Activated CD4-positive, alpha-beta T cell treated with anti-CD3 and anti-CD28 coated beads for 24 hours (primary cell): Measurements from ENCODE around the gene CDX2.

Experiments used
- DNase-seq, 2 donors: peaks; one replicate each; pipeline ENCODE4 v3.0.0-alpha.2; 2020; ENCODE audit warnings: low read depth in 2 of 2

Gene CDX2

GRCh38 chr13:27928805-27929753 is 40.0 kb downstream of the CDX2 start:
- no peak for DNase-seq

GRCh38 chr13:27928353-27928804 is 40.7 kb downstream of the CDX2 start:
- no peak for DNase-seq

- no peak for DNase-seq
Observed at GRCh38 chr13:27927444-27928352, 41.4 kb downstream of the CDX2 start.

- DNase-seq = no peak
Observed at GRCh38 chr13:27926644-27927434, 42.3 kb downstream of the CDX2 start.

- no peak for DNase-seq
Observed at GRCh38 chr13:27925220-27925991, 43.7 kb downstream of the CDX2 start.

- DNase-seq = no peak
Observed at GRCh38 chr13:27924529-27925141, 44.5 kb downstream of the CDX2 start.

- DNase-seq = no peak
Observed at GRCh38 chr13:27923794-27924528, 45.2 kb downstream of the CDX2 start.

GRCh38 chr13:27922883-27923612 is 46.1 kb downstream of the CDX2 start:
- no peak for DNase-seq

GRCh38 chr13:27921961-27922882 is 46.9 kb downstream of the CDX2 start:
- no peak for DNase-seq

GRCh38 chr13:27921421-27921960 is 47.6 kb downstream of the CDX2 start:
- no peak for DNase-seq

- no peak for DNase-seq
Observed at GRCh38 chr13:27920677-27921420, 48.3 kb downstream of the CDX2 start.

- DNase-seq = no peak
Observed at GRCh38 chr13:27919934-27920676, 49.0 kb downstream of the CDX2 start, which contains the start of gene PDX1. Gene PDX1 (plus strand): TSS chr13:27920000. CDS start chr13:27920139, 139 bp downstream.

- DNase-seq = no peak
Observed at GRCh38 chr13:27919659-27919933, 49.5 kb downstream of the CDX2 start.

GRCh38 chr13:27918918-27919658 is 50.0 kb downstream of the CDX2 start:
- DNase-seq = no peak
